ENCODE data around the gene LRP8. TPM values are rescaled to one million over a fixed set of nuclear protein-coding genes. Genes with fewer than 3 reads are reported as not detected.

LRP8 gene
- total and polyA plus RNA-seq, 2 donors (not counting 1 experiment from before 2014, with no cell fraction given), result 7.8 to 9.4 TPM

- ChIA-PET POLR2A (interaction anchor here (0.6 to 2.8 kb wide), 2 partner anchors 22 to 43 kb away, joined by 3 to 17 read pairs; no protein-coding TSS in a partner anchor), CTCF (interaction anchor here (3.4 to 3.7 kb wide), 2 partner anchors 24 to 91 kb away, joined by 13 to 17 read pairs; no protein-coding TSS in a partner anchor)
- DNase-seq (no peak), ATAC-seq (ENCODE audit: low read depth) (no peak)
- no peak overlapping the region for H3K4me2 ChIP-seq (replicated peaks; ENCODE audit: low read depth, low read length, poor library complexity, severe bottlenecking)
- peaks cover 30 to 43% of the 10 kb centered on the region in 2 donors for H3K4me1 ChIP-seq (ENCODE audit: control insufficient read depth in 2 of 2, insufficient read depth in 2 of 2, low read length in 2 of 2)
- H4K20me1 ChIP-seq (ENCODE audit: control insufficient read depth, insufficient read depth, low read length, poor library complexity, severe bottlenecking), result no peaks in the 10 kb centered on the region
- no peak for TF ChIP-seq CTCF (IDR thresholded peaks at IDR 0.05)
- TF ChIP-seq EZH2 (IDR thresholded peaks at IDR 0.05; ENCODE audit: borderline replicate concordance, insufficient read depth, low read depth, low read length, poor library complexity, severe bottlenecking), result no peak
- Mint-ChIP-seq H3K9me3 (ENCODE audit: insufficient read depth) (no peaks in the 10 kb centered on the region), H3K4me1 (peaks cover 38% of the 10 kb centered on the region), H3K4me3 (no peak overlapping the region), H3K27me3 (no peaks in the 10 kb centered on the region), H3K27ac (no peak overlapping the region)
- H3K9ac ChIP-seq (ENCODE audit: low read length), result no peak overlapping the region
- H3K27me3 ChIP-seq (replicated peaks in 1 of 4; ENCODE audit: control extremely low read depth in 1 of 4, control insufficient read depth in 3 of 4, insufficient read depth in 4 of 4, low read length in 3 of 4), result no peaks in the 10 kb centered on the region
- H3K27ac ChIP-seq (ENCODE audit: low read length in 2 of 2), result no peak overlapping the region
- H3K36me3 ChIP-seq (replicated peaks in 1 of 2; ENCODE audit: control extremely low read depth in 1 of 2, control insufficient read depth in 1 of 2, extremely low read depth in 1 of 2, insufficient read depth in 2 of 2, low read length in 1 of 2), result no peaks in the 10 kb centered on the region
- H3K9me3 ChIP-seq (ENCODE audit: control extremely low read depth in 1 of 3, control insufficient read depth in 2 of 3, insufficient read depth in 1 of 3, low read length in 2 of 3), result no peaks in the 10 kb centered on the region
- 100% methylated on average over 2 of the region's 2 CpGs for WGBS (ENCODE audit: insufficient coverage)
- intact Hi-C loops (cut with micrococcal nuclease), result no loop called here
- peaks cover 29% of the 10 kb centered on the region for H3K79me2 ChIP-seq (ENCODE audit: control insufficient read depth, insufficient read depth, low read length)
- no peak overlapping the region for H3K4me3 ChIP-seq (ENCODE audit: control extremely low read depth in 1 of 5, extremely low read depth in 1 of 5, insufficient read depth in 1 of 5, low read depth in 2 of 5, low read length in 4 of 5)
- H2AFZ ChIP-seq (ENCODE audit: insufficient read depth, low read depth, low read length, poor library complexity, severe bottlenecking), result no peak overlapping the region
Observed at GRCh38 chr1:53369761-53370160, 41.9 kb upstream of the LRP8 start.

GRCh38 chr1:53369034-53369750, 41.3 kb upstream of the LRP8 start:
- intact Hi-C loops (cut with micrococcal nuclease), result no loop called here
- WGBS (ENCODE audit: insufficient coverage), result 91% methylated on average over 6 of the region's 11 CpGs
- no peak overlapping the region for H3K27ac ChIP-seq (ENCODE audit: low read length in 2 of 2)
- no peak overlapping the region for H3K4me3 ChIP-seq (ENCODE audit: control extremely low read depth in 1 of 5, extremely low read depth in 1 of 5, insufficient read depth in 1 of 5, low read depth in 2 of 5, low read length in 4 of 5)
- no peak for ATAC-seq (ENCODE audit: low read depth)
- no peak for TF ChIP-seq CTCF (IDR thresholded peaks at IDR 0.05)
- POLR2A ChIA-PET, result interaction anchor here (2.8 kb wide), 1 partner anchor 43 kb away, joined by 17 read pairs; no protein-coding TSS in a partner anchor
- no peaks in the 10 kb centered on the region for H3K27me3 ChIP-seq (replicated peaks in 1 of 4; ENCODE audit: control extremely low read depth in 1 of 4, control insufficient read depth in 3 of 4, insufficient read depth in 4 of 4, low read length in 3 of 4)
- no peak for DNase-seq
- no peaks in the 10 kb centered on the region for H3K9me3 Mint-ChIP-seq (ENCODE audit: insufficient read depth)
- no peak overlapping the region for H3K27ac Mint-ChIP-seq
- CTCF ChIA-PET, result interaction anchor here (1.2 to 3.7 kb wide), 3 partner anchors 24 to 93 kb away, joined by 3 to 17 read pairs (median 13); no protein-coding TSS in a partner anchor
- peaks cover 30% of the 10 kb centered on the region for H3K79me2 ChIP-seq (ENCODE audit: control insufficient read depth, insufficient read depth, low read length)
- H2AFZ ChIP-seq (ENCODE audit: insufficient read depth, low read depth, low read length, poor library complexity, severe bottlenecking), result peak overlapping the region; percentile 81
- H3K4me1 Mint-ChIP-seq, result peaks cover 38% of the 10 kb centered on the region
- no peaks in the 10 kb centered on the region for H4K20me1 ChIP-seq (ENCODE audit: control insufficient read depth, insufficient read depth, low read length, poor library complexity, severe bottlenecking)
- no peak overlapping the region for H3K9ac ChIP-seq (ENCODE audit: low read length)
- H3K27me3 Mint-ChIP-seq, result no peaks in the 10 kb centered on the region
- H3K4me2 ChIP-seq (replicated peaks; ENCODE audit: low read depth, low read length, poor library complexity, severe bottlenecking), result no peak overlapping the region
- H3K4me3 Mint-ChIP-seq, result no peak overlapping the region
- H3K36me3 ChIP-seq (replicated peaks in 1 of 2; ENCODE audit: control extremely low read depth in 1 of 2, control insufficient read depth in 1 of 2, extremely low read depth in 1 of 2, insufficient read depth in 2 of 2, low read length in 1 of 2), result no peaks in the 10 kb centered on the region
- H3K4me1 ChIP-seq (ENCODE audit: control insufficient read depth in 2 of 2, insufficient read depth in 2 of 2, low read length in 2 of 2), result peaks cover 30 to 43% of the 10 kb centered on the region in 2 donors
- H3K9me3 ChIP-seq (ENCODE audit: control extremely low read depth in 1 of 3, control insufficient read depth in 2 of 3, insufficient read depth in 1 of 3, low read length in 2 of 3), result no peaks in the 10 kb centered on the region

All from B cell (primary cell).